Suppressor macrophage (primary cell): ENCODE results near the gene PCSK9.
"Not testable (repeated sequence)": the region's sequence is repeated elsewhere in the genome, so short reads cannot be mapped to it uniquely, and the experiment has no call there.

Source experiments
- DNase-seq, 4 experiments: peaks; one replicate each; pipeline ENCODE4 v3.0.0-alpha.2; 2020 to 2022

Gene PCSK9

GRCh38 chr1:55081188-55081904 is 42.0 kb downstream of the PCSK9 start:
- no peak for DNase-seq

GRCh38 chr1:55081905-55082296 is 42.6 kb downstream of the PCSK9 start:
- DNase-seq: no peak

DNA sequence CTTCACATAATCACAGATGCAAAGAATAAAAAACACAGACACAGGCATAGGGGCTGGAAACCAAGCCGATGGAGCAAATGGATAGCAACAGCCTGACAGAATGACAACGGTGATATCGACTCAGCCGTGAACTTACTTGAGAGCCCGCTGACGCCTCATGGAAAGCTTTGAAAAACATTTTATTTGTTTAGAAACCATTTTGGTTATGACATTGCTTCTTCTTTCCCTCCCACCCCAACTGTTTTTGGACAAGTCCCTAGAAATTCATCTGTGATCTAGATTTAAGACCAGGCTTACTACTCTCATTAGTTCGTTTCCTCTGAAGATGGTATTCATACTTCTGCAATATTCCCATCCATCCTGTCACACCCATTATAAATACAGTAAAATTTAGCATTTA is 44.9 kb downstream of the PCSK9 start:
- no peak for DNase-seq

DNA sequence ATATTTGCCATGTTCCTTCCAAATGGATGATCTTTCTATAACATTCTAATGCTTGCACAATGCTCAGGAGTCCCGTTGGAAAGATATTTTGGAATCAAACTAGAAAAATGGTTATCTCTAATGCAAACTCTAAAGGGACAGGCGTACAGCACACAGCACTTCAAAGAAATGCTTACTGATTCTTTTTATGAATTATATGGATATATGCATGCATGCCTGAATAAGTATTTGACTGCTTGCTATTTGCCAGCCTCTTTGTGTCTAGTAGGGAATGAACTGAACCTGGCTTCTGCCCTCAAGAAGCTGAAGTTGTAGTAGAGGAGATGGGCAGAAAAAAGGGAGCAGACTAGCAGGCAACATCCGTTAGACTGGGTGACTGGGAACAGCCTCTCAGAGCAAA is 48.1 kb downstream of the PCSK9 start:
- DNase-seq: no peak

DNA sequence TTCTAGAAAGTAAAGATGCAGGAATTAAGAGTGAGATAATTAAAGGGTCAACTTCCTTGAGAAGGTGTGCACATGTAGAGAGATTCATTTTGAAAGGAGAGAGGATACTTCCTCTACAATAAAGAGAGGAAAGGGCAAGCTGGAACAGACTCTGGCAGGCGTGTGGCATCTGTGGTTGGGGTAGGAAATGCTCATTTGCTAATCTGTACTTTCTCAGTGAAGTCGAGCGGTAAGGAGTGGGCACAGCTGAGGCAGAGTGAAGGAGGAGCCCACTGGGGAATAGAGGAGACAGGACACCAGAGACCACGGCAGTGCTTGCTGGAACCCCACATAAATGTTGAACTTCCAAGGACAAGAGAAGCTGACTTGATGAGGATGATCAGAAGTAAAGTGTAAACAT is 49.1 kb downstream of the PCSK9 start:
- no peak for DNase-seq

GRCh38 chr1:55089683-55090082 is 50.3 kb downstream of the PCSK9 start:
- no peak for DNase-seq

DNA sequence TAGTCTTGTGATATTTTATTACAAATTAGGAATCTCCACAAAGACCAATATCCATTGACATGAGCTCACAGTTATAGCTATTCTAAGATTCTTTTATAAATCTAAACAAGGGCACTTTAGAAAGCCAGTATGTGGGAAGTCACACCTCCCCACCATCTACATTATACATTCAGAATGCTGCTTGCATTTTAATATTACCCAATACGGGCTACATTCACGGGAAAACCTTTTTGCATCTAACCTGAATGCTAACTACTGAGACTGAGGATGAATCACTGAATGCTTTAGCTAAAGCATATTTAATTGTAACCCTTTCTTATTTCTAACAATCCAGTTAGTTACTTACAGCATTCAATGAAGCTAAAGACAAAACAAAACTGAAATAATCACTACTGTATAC is 53.1 kb downstream of the PCSK9 start:
- DNase-seq: no peak

DNA sequence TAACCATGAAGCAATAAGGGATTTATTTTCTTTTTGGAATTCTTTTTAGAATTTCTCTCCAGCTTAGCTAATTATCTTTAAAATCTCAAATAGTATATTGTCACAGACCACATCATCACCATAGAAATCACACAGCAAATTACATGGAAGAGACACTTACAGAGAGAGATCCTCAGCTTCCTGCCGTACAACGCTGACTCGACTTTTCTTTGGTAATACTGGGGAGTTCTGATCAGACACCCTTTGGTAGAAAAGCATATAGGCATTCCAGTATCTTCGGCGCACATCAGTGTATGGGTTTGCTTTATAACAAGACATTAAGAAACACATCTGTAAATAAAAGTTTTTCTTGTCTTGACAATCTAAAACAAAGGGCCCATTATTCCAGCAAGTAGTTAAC is 55.7 kb downstream of the PCSK9 start:
- no peak for DNase-seq

- no peak for DNase-seq
Measured at GRCh38 chr1:55103891-55104290, 64.5 kb downstream of the PCSK9 start.

- DNase-seq: no peak
Measured at GRCh38 chr1:55107101-55107500, 67.8 kb downstream of the PCSK9 start.

GRCh38 chr1:55109005-55109404 is 69.7 kb downstream of the PCSK9 start:
- not testable (repeated sequence) for DNase-seq
